GM12864 (cell line): ENCODE measurements around the gene BAHCC1.

Source experiments
- DNase-seq: peaks from one replicate; pipeline ENCODE4 v3.0.0-alpha.2; 2011; ENCODE audit warnings: low read depth
- H3K4me3 ChIP-seq: 2 replicates; pipeline ENCODE4 v1.5.1; 2011; ENCODE audit warnings: mild to moderate bottlenecking, low read depth, low read length, control low read depth
- TF ChIP-seq, protein P1 (sequence below): IDR thresholded peaks from 2 replicates; pipeline ENCODE4 v1.5.1; 2011; ENCODE audit warnings: low read depth, mild to moderate bottlenecking, moderate library complexity, low read length, control low read depth, inconsistent platforms; ENCODE audit errors: missing control alignments

The BAHCC1 gene

DNA sequence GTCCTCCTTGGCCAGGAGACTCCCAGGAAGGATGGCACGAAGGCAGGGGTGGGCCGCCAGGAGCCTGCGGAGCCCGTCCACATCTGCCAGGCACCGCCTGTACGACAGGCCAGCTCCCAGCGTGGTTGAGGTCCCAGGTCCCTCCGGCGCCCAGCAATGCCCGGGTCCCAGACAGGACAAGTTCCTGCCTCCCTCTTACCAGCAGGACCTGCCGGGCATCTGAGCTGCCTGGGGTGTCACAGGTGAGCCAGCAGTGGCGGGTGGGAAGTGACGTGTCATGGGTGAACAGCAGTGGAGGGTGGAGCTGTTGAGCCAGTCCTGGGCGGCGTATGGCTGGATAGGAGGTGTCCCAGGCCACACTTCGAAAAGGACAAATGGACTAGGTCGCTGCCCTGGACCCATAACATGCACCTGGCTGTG is 15.7 kb upstream of the BAHCC1 start:
- no peak for DNase-seq
- TF ChIP-seq, protein P1, sequence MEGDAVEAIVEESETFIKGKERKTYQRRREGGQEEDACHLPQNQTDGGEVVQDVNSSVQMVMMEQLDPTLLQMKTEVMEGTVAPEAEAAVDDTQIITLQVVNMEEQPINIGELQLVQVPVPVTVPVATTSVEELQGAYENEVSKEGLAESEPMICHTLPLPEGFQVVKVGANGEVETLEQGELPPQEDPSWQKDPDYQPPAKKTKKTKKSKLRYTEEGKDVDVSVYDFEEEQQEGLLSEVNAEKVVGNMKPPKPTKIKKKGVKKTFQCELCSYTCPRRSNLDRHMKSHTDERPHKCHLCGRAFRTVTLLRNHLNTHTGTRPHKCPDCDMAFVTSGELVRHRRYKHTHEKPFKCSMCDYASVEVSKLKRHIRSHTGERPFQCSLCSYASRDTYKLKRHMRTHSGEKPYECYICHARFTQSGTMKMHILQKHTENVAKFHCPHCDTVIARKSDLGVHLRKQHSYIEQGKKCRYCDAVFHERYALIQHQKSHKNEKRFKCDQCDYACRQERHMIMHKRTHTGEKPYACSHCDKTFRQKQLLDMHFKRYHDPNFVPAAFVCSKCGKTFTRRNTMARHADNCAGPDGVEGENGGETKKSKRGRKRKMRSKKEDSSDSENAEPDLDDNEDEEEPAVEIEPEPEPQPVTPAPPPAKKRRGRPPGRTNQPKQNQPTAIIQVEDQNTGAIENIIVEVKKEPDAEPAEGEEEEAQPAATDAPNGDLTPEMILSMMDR, result no peak
- H3K4me3 ChIP-seq, result no peak overlapping the region

DNA sequence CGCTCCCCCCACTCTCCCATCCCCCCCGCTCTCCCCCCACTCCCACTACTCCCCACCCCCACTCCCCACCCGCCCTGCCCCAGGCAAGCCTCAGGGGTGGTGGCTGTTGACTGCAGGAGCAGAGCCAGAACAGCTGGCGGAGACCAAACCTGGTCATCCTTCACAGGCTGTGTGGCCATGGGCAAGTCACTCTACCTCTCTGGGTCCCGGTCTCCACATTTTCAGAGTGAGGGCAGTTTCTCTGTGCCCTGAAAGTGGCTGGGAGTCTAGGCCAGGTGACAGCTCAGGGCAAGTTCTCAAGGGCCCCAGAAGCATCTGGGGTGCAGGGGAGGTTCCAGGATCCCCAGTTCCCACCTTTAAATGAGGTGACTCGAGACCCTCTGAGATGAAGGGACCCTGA is 15.1 kb upstream of the BAHCC1 start:
- no peak overlapping the region for H3K4me3 ChIP-seq
- no peak for DNase-seq
- TF ChIP-seq, protein P1, result no peak

DNA sequence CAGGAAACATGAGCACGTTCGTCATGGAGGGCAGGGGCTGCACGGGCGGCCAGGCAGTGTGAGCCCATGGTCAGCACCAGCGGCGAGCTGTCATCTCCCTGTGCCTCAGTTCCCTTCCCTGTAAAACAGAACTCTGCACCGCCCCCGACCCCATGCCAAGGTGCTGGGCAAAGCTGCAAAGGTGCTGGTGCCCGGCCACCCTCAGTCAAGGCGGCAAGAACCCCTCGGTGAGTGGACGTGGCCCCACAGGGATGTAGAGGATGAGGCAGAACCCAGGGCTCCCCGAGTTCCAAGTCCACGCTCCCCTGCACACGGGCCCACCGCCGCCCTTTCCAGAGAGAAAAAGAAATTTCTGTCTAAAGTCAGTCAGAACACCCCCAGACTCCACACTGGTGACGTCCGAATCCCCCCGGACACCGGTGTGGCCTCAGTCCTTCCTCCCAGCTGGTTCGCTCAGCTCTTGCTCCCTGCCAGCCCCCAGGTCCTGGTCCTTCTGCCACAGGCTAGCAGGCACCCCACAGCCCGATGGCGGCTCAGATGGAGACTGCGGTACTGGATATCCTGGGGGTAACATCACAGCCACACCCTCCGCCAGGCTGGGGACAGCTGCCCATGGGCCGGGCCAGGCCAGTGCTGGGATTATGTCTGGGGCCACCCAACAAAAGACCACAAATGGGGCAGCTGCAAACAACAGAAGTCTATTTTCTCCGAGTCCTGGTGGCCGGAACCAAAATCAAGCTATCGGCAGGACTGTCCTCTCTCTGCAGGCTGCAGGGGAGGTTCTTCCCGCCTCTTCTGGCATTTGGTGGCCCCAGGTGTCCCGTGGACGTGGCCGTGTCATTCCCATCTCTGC is 14.4 kb upstream of the BAHCC1 start:
- no peak overlapping the region for H3K4me3 ChIP-seq
- TF ChIP-seq, protein P1, result no peak
- DNase-seq, result no peak

DNA sequence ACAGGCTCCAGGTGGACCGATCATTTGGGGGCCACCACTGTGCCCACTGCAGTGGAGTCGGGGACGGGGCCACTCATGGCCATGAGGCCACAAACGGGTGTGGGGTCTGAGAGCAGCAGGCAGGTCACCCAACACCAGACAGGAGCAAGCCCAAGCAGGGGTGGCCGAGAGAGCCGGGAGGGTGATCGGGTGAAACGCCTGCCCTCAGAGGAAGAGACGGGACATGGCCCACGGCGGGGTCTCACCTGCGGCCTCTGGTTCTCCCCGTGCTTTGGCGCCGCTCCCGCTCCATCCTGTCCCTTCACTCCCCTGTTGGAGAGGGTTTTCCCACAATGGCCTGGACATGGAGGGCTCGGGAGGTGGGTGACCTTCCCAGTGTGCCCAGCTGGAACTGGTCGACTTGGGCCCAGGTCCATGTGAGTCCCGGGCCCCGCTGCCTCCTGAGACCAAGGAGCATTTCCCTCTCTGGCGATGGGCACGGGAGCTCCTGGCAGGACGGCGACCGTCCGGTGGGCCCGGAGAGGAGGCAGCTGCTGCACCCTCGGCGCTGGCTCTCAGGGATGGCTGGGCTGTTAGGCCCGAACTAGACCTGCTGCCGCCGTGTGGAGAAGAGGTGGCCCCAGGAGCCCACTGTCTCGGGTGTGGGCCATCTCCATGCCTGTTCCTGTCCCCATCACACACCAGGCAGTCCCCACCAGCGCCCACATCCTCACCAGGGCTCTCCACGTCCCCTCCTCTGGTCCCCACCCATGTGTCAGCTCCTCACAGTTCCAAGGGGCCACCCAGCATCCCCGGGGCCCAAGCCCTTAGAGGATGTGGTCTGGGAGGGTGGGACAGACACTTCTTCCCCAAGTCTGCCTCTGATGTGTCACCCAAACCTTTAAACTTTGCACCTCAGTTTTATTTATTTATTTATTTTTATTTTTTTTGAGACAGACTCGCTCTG is 13.4 kb upstream of the BAHCC1 start:
- H3K4me3 ChIP-seq, result no peak overlapping the region
- TF ChIP-seq, protein P1, result no peak
- DNase-seq, result no peak

DNA sequence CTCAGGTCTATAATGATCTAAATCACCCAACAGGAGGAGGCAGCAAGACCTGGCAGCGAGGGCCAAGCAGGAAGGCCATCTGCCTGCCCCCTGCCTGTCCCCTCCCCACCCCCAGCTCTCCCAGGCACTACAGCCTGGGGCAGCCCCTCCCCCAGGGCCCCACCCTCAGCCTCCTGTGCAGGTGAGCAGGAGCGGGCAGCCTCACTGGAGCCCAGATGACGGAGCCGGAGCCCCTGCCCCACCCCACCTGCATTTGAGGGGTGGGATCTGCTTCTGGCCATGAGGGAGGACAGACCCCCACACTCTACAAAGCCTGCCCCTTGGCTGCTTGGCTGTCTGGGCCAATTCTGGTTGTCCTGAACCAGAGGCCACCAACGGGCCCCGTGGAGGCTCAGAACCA is 12.4 kb upstream of the BAHCC1 start:
- DNase-seq, result no peak
- TF ChIP-seq, protein P1, result no peak
- no peak overlapping the region for H3K4me3 ChIP-seq

DNA sequence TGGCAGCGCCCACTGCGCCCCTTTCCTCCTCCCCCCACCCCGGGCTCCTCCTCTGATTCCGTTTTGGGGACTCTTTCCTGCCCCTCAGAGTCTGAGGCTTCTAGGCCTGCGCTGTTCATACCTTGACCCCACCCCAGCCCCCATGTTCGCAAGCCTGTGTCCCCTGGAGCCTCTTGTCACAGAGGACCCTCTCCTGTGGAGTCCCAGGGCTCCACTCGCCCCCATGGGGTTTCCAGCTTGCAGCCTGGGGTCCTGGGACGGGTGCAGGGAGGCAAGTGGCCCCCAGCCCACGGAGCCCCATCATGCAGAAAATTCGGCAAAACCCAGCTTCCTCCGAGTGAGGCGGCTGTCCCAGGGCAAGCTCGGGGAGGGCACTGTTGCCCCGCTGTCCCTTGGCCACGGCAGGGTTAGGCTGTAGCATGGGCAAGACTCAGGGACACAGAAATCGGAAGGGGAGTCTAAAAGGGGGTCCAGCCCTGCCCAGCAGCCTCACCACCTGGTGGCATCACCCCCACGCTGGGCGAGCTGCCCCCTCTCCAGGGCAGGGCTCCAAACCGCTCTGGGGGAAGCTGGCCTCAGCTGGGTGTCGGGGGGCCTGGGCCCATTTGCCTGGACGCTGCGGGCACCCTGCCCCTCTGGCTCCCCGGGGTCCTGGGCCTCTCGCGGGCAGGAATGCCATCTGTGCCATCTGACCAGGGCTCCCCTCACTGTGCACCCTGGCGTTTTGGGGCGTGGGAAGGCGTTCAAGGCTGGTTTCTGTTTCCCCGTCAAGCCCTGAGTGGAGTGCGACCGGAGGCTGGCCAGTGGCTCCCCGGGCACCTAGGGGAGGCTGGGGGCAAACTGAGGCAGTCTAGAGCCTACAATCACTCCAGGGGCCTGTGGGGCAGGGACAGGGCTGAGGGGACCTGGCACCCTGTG is 11.5 kb upstream of the BAHCC1 start:
- TF ChIP-seq, protein P1, result no peak
- no peak overlapping the region for H3K4me3 ChIP-seq
- no peak for DNase-seq
